ENCODE results near the gene GPR161.

DNA sequence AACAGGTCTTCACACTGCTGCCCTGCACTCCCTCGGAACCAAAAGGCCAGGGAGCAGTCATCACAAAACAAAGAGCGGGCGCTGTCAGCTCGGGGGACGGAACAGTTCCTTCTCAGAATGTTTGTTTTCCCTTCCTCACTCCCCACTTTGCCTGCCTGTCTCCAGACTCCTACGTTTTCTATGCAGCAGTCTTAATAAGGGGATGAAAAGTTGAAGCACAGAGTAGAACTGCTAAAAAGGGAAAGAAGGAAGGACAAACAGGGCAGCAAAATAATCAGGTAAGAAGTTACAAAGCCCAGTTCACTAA lies 738 bp upstream of the GPR161 start:
- TF ChIP-seq, protein P1, sequence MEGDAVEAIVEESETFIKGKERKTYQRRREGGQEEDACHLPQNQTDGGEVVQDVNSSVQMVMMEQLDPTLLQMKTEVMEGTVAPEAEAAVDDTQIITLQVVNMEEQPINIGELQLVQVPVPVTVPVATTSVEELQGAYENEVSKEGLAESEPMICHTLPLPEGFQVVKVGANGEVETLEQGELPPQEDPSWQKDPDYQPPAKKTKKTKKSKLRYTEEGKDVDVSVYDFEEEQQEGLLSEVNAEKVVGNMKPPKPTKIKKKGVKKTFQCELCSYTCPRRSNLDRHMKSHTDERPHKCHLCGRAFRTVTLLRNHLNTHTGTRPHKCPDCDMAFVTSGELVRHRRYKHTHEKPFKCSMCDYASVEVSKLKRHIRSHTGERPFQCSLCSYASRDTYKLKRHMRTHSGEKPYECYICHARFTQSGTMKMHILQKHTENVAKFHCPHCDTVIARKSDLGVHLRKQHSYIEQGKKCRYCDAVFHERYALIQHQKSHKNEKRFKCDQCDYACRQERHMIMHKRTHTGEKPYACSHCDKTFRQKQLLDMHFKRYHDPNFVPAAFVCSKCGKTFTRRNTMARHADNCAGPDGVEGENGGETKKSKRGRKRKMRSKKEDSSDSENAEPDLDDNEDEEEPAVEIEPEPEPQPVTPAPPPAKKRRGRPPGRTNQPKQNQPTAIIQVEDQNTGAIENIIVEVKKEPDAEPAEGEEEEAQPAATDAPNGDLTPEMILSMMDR (conservative IDR thresholded peaks at IDR 0.05; ENCODE audit: low read depth, low read length): no peak
- TF ChIP-seq EZH2 (IDR thresholded peaks at IDR 0.05; ENCODE audit: low read length, unreplicated experiment) (no peak), EZH2phosphoT487 (IDR thresholded peaks at IDR 0.05; ENCODE audit: borderline replicate concordance, low read length) (no peak)

Data from PC-3 (cell line).